Mucosa of rectum (tissue), 2 donors: ENCODE results near the gene SNX15.
"Not testable (repeated sequence)": the region's sequence is repeated elsewhere in the genome, so short reads cannot be mapped to it uniquely, and the experiment has no call there.

Source experiments
- H3K27ac ChIP-seq, 2 donors: one replicate each; pipeline ENCODE4 v1.7.0; 2013; ENCODE audit warnings: inconsistent platforms in 2 of 2, low read depth in 2 of 2, low read length in 2 of 2
- H3K27me3 ChIP-seq, 2 donors: one replicate each; pipeline ENCODE4 v1.7.0; 2013; ENCODE audit warnings: low read length in 2 of 2; ENCODE audit not compliant: control insufficient read depth in 2 of 2, insufficient read depth in 2 of 2
- H3K36me3 ChIP-seq, 2 donors: one replicate each; pipeline ENCODE4 v1.7.0; 2013; ENCODE audit warnings: low read length in 2 of 2; ENCODE audit not compliant: control insufficient read depth in 2 of 2, insufficient read depth in 2 of 2
- H3K4me1 ChIP-seq, 2 donors: one replicate each; pipeline ENCODE4 v1.7.0; 2013; ENCODE audit warnings: low read length in 2 of 2, mild to moderate bottlenecking in 1 of 2; ENCODE audit not compliant: control insufficient read depth in 2 of 2, insufficient read depth in 2 of 2
- H3K4me3 ChIP-seq, 2 donors: one replicate each; pipeline ENCODE4 v1.7.0; 2013; ENCODE audit warnings: low read length in 2 of 2
- H3K9ac ChIP-seq, 2 donors: one replicate each; pipeline ENCODE4 v1.7.0; 2013; ENCODE audit warnings: low read length in 2 of 2, low read depth in 1 of 2, mild to moderate bottlenecking in 1 of 2
- H3K9me3 ChIP-seq, 2 donors: one replicate each; pipeline ENCODE4 v1.7.0; 2013; ENCODE audit warnings: low read length in 2 of 2; ENCODE audit not compliant: control insufficient read depth in 2 of 2
- donor health status: healthy.
- donor health status: Normal muscosa, but diverticular disease.

The SNX15 gene

GRCh38 chr11:64998690-64999431 is 28.4 kb upstream of the SNX15 start:
- no peaks in the 10 kb centered on the region for H3K27me3 ChIP-seq
- peak overlapping the region; percentile 52 to 58 for H3K4me3 ChIP-seq
- peaks cover 0 to 4% of the 10 kb centered on the region in 2 donors for H3K36me3 ChIP-seq
- peaks cover 33 to 39% of the 10 kb centered on the region in 2 donors for H3K4me1 ChIP-seq
- H3K9ac ChIP-seq, result peak overlapping the region; percentile 70 to 73
- H3K9me3 ChIP-seq, result no peaks in the 10 kb centered on the region
- peak overlapping the region; percentile 97 to 98 for H3K27ac ChIP-seq

- H3K9me3 ChIP-seq, result no peaks in the 10 kb centered on the region
- peak overlapping the region; percentile 34 to 58 for H3K4me3 ChIP-seq
- H3K27me3 ChIP-seq, result no peaks in the 10 kb centered on the region
- peak overlapping the region; percentile 97 to 98 for H3K27ac ChIP-seq
- H3K4me1 ChIP-seq, result peaks cover 33 to 39% of the 10 kb centered on the region in 2 donors
- H3K9ac ChIP-seq, result peak overlapping the region; percentile 70 to 73
- H3K36me3 ChIP-seq, result no peaks in the 10 kb centered on the region
Measured at GRCh38 chr11:64999478-64999877, 27.8 kb upstream of the SNX15 start.

DNA sequence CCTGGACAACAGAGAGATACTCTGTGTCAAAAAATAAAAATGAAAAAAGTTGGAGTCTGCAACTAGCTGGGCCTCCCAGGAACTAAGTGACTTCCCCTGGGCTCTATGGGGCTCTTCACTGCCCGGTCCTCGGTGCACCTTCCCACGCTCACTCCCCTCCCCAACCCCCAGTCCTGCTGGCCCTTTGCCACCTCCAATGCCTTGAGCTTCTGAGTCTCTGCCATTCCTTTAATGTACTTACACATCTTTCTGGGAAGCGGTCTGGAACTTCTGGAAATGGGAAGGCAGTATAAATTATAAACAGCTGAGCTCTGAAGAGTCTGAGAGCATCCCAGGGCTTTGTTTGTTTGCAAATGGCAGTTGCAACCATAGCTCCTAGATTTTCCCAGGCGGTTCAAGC is 24.5 kb upstream of the SNX15 start:
- Histone ChIP-seq H3K4me3 (no peak overlapping the region), H3K9me3 (no peaks in the 10 kb centered on the region), H3K9ac (no peak overlapping the region), H3K27me3 (no peaks in the 10 kb centered on the region), H3K4me1 (peaks cover 16 to 19% of the 10 kb centered on the region in 2 donors), H3K27ac (no peak overlapping the region), H3K36me3 (no peaks in the 10 kb centered on the region)

DNA sequence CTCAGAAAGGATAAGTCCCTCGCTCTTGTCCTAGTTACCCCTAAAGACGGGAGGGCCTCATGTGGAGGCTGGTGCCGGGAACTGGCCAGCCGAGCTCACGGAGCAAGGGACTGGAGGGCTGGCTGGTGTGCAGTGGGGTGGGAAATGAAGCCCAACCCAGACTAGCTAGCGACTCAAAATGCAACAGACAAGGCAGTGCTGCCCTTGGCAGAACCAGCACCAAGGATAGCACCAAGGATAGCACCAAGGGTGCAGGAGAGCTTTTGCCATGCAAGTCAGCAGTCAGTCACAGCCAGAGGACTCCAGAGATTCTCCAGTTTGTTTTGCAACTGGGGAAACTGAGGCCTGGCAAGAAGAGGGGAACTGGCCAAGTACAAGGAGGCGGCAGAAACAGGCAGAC is 24.0 kb upstream of the SNX15 start:
- no peak overlapping the region for H3K9ac ChIP-seq
- no peaks in the 10 kb centered on the region for H3K27me3 ChIP-seq
- H3K36me3 ChIP-seq, result no peaks in the 10 kb centered on the region
- peaks cover 11 to 15% of the 10 kb centered on the region in 2 donors for H3K4me1 ChIP-seq
- no peaks in the 10 kb centered on the region for H3K9me3 ChIP-seq
- no peak overlapping the region for H3K4me3 ChIP-seq
- no peak overlapping the region for H3K27ac ChIP-seq

- H3K4me1 ChIP-seq, H3K9ac ChIP-seq, H3K4me3 ChIP-seq, H3K36me3 ChIP-seq, H3K27ac ChIP-seq, H3K27me3 ChIP-seq, H3K9me3 ChIP-seq: not testable (repeated sequence)
Measured at GRCh38 chr11:65003968-65004367, 23.3 kb upstream of the SNX15 start.

GRCh38 chr11:65008016-65008415 is 19.2 kb upstream of the SNX15 start:
- peaks cover 4% of the 10 kb centered on the region in 2 donors for H3K4me1 ChIP-seq
- no peak overlapping the region for H3K9ac ChIP-seq
- H3K36me3 ChIP-seq, result no peaks in the 10 kb centered on the region
- no peaks in the 10 kb centered on the region for H3K27me3 ChIP-seq
- H3K4me3 ChIP-seq, result no peak overlapping the region
- no peaks in the 10 kb centered on the region for H3K9me3 ChIP-seq
- no peak overlapping the region for H3K27ac ChIP-seq

- no peak overlapping the region for H3K9ac ChIP-seq
- H3K4me1 ChIP-seq, result peaks cover 7 to 8% of the 10 kb centered on the region in 2 donors
- H3K27ac ChIP-seq, result no peak overlapping the region
- H3K27me3 ChIP-seq, result no peaks in the 10 kb centered on the region
- no peaks in the 10 kb centered on the region for H3K9me3 ChIP-seq
- H3K4me3 ChIP-seq, result no peak overlapping the region
- no peaks in the 10 kb centered on the region for H3K36me3 ChIP-seq
Measured at GRCh38 chr11:65008873-65009272, 18.4 kb upstream of the SNX15 start.

DNA sequence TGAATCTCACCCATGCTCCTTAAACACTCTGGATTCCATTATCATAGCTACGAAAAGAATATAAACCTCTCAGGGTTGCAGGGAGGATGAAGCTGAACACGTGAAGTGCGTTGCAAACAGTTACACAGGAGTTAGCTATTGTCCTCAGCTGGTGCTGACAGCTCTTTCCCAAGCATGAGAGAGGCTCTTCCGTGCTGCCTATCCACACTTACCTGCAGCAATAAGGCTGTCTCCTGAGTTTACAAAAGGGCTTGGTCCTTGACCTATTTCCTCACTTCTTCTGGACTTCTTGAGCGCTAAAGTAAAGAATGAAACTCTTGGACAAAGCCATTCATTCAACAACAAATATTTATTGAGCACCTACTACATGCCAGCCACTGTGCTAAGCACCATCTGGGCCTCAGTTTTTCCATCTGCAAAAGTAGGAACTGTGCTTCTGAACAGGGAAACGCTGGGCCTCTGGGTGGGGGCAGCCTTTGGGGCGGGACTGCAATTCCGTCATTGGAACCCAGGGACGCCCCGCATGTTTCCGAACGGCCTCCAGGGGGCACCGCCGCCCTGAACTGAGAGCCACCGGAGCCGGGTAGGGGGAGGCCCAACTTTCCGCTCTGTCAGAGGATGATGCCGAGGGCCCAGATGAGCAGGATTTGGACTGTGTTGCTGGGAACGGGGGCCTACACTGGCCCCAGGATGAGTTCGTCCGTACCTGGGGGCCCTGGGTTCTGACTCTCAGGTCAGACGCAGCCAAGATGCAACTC is 13.9 kb upstream of the SNX15 start:
- peak overlapping the region; percentile 78 to 94 for H3K4me3 ChIP-seq
- H3K9ac ChIP-seq, result peak overlapping the region; percentile 95 to 99
- H3K27me3 ChIP-seq, result no peaks in the 10 kb centered on the region
- H3K27ac ChIP-seq, result peak overlapping the region; percentile 99 to 100
- peaks cover 14 to 15% of the 10 kb centered on the region in 2 donors for H3K4me1 ChIP-seq
- H3K36me3 ChIP-seq, result peaks cover 0 to 2% of the 10 kb centered on the region in 2 donors
- no peaks in the 10 kb centered on the region for H3K9me3 ChIP-seq

GRCh38 chr11:65013888-65014725 is 13.1 kb upstream of the SNX15 start, which contains the start of gene ARL2:
Gene ARL2 (plus strand): TSS chr11:65014160. CDS start chr11:65014208, 48 bp downstream.
- H3K27ac ChIP-seq, result peak within 1 kb of the TSS; percentile 99 to 100
- H3K9ac ChIP-seq, result peak within 1 kb of the TSS; percentile 95 to 99
- H3K4me3 ChIP-seq, result peak within 1 kb of the TSS; percentile 78 to 94
- H3K36me3 ChIP-seq, result peaks cover 0 to 9% of the 10 kb centered on the region in 2 donors
- H3K9me3 ChIP-seq, result no peaks in the 10 kb centered on the region
- peaks cover 14 to 15% of the 10 kb centered on the region in 2 donors for H3K4me1 ChIP-seq
- H3K27me3 ChIP-seq, result no peaks in the 10 kb centered on the region
